ENCODE measurements around the gene RECQL5.

RECQL5 gene

DNA sequence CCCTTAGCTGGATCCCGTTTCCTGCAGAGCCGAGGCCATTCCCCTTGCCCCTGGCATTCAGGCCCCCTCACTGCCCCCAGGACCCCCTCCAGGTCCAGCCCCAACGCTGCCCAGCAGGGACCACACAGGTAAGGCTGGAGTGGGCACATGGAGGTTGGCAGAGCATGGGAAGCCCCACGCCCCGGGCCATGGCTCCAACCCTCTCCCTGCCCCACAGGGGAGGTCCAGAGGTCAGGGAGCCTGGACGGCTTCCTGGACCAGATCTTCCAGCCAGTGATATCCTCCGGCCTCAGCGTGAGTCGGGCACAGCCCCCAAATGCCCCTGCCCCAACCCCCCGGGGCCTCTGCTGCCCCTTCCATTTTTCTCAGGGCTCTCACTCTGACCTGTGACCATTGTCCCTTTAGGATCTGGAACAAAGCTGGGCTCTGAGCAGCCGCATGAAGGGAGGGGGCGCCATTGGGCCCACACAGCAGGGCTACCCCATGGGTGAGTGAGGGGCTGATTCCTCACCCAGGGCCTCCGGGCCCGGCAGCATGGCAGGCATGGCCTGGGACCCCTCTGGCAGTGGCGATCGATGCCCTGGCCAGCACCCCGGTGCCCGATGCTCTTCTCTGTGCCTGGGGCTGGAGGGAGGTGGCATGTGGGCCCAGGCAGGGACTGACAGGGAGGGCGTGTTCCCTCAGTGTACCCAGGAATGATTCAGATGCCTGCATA is 52.2 kb downstream of the RECQL5 start:
- DNase-seq (ENCODE audit: extremely low read depth, low read depth), result no peak

DNA sequence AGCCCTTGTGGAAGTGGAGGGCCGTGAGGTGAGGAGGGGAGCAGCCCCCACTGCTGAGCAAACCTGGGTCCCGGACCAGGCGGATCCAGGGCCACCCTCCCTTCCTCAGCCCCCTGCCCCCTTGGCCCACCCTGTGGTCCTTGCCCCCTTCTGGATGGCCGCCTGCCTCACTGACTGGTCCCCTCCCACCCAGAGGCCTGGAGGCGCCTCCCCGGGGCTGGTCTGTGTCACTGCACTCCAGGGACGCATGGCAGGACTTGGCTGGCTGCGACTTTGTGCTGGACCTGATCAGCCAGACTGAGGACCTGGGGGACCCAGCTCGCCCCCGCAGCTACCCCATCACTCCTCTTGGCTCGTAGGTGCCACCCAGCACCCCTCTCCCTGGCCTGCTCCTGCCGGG is 52.9 kb downstream of the RECQL5 start:
- TF ChIP-seq, protein P1, sequence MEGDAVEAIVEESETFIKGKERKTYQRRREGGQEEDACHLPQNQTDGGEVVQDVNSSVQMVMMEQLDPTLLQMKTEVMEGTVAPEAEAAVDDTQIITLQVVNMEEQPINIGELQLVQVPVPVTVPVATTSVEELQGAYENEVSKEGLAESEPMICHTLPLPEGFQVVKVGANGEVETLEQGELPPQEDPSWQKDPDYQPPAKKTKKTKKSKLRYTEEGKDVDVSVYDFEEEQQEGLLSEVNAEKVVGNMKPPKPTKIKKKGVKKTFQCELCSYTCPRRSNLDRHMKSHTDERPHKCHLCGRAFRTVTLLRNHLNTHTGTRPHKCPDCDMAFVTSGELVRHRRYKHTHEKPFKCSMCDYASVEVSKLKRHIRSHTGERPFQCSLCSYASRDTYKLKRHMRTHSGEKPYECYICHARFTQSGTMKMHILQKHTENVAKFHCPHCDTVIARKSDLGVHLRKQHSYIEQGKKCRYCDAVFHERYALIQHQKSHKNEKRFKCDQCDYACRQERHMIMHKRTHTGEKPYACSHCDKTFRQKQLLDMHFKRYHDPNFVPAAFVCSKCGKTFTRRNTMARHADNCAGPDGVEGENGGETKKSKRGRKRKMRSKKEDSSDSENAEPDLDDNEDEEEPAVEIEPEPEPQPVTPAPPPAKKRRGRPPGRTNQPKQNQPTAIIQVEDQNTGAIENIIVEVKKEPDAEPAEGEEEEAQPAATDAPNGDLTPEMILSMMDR (IDR thresholded peaks at IDR 0.05; ENCODE audit: low read depth, low read length, missing control alignments), result no peak

More for the DNA sequence above, 52.2 kb downstream of the RECQL5 start:
- no peak overlapping the region for H3K4me3 ChIP-seq (replicated peaks; ENCODE audit: low read depth, low read length)
- TF ChIP-seq, protein P1 (IDR thresholded peaks at IDR 0.05; ENCODE audit: low read depth, low read length, missing control alignments), result no peak

DNA sequence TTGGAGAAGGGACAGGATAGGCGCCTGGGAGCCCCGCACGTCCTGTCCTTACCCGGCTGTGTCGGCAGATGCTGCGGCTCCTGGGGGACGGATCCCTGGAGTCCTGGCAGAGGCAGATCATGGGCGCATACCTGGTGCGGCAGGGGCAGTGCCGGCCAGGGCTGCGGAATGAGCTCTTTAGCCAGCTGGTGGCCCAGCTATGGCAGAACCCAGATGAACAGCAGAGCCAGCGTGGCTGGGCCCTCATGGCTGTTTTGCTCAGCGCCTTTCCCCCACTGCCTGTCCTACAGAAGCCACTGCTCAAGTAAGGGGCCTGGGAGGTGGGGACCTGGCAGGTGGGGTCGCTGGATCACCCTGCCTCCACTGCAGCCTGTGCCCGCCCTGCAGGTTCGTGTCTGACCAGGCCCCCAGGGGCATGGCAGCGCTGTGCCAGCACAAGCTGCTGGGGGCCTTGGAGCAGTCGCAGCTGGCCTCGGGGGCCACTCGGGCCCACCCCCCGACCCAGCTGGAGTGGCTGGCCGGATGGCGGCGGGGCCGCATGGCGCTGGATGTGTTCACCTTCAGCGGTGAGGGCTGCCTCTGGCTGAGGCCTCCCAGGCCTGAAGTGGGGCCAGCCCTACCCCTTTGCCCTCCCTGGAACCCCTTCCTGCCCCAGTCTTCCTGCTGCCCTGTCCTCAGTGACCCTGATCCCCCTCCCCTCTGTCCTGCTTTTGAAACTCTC is 53.9 kb downstream of the RECQL5 start:
- DNase-seq (ENCODE audit: extremely low read depth, low read depth), result no peak
- no peak overlapping the region for H3K4me3 ChIP-seq (replicated peaks; ENCODE audit: low read depth, low read length)
- TF ChIP-seq, protein P1 (IDR thresholded peaks at IDR 0.05; ENCODE audit: low read depth, low read length, missing control alignments), result no peak

More for the DNA sequence above, 52.9 kb downstream of the RECQL5 start:
- no peak overlapping the region for H3K4me3 ChIP-seq (replicated peaks; ENCODE audit: low read depth, low read length)
- no peak for DNase-seq (ENCODE audit: extremely low read depth, low read depth)

DNA sequence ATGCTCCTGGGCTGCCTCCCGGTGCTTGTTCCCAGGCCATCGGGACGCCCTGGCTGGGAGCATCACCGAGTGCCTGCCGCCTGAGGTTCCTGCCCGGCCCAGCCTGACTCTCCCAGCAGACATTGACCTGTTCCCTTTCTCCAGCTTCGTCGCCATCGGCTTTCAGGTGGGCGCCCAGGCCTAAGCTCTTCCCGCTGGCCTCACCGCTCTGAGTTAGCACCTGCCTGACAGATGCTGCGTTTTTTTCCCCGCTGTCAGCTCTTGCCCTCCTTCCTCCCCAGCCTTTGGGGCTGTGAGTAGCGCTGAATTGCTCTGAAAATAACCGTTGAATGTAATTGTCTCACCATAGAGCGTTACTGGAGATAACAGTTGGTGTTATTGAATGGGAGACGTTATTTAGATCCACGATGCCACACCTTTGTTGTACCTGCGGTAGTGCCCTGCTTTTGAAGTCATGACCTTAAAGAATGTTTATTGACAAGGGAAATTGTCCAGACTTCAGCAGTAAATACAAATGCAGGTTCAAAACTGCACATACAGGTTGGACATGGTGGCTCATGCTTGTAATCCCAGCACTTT is 55.0 kb downstream of the RECQL5 start:
- DNase-seq (ENCODE audit: extremely low read depth, low read depth), result no peak
- TF ChIP-seq, protein P1 (IDR thresholded peaks at IDR 0.05; ENCODE audit: low read depth, low read length, missing control alignments), result no peak
- no peak overlapping the region for H3K4me3 ChIP-seq (replicated peaks; ENCODE audit: low read depth, low read length)

DNA sequence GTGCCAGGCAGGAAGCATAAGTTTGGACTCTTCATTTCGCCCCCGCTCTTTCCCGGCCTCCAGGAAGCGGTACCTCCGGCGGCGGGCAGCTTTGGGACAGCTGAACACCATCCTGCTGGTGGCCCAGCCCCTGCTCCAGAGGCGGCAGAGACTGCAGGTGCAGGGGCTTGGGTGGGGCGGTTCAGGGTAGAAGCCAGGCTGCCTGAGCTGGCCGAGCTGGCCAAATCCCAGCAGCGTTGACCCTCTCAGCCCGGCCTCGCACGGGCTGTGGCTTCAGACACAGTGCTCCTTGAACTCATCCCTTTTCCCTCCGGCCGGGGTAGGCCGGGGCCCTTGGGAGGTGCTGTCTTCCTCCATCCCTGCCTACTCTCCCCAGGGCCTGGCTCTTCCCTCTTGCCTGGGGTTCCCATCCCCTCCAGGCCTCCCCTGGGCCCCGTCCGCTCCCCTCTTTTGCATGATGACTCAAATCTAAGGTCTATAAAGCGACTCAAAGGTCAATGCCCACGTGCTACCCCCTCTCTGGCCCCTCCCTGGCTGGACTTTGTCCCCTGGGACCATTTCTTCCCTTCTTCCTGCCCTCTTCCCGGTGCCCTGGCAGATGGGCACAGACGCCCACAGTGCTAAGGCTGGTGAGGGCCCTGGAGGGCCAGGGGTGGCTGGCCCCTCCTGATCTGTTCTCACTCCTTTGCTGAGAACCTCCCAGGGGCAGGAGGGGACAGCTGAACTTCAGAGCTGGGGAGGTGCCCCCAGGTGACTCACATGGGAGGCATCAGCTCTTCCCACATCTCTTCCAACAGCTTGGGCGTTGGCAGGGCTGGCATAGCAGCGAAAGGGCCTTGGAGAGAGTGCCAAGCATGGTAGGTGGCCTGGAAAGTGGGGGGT is 56.6 kb downstream of the RECQL5 start:
- DNase-seq (ENCODE audit: extremely low read depth, low read depth), result no peak
- TF ChIP-seq, protein P1 (IDR thresholded peaks at IDR 0.05; ENCODE audit: low read depth, low read length, missing control alignments), result no peak
- no peak overlapping the region for H3K4me3 ChIP-seq (replicated peaks; ENCODE audit: low read depth, low read length)

DNA sequence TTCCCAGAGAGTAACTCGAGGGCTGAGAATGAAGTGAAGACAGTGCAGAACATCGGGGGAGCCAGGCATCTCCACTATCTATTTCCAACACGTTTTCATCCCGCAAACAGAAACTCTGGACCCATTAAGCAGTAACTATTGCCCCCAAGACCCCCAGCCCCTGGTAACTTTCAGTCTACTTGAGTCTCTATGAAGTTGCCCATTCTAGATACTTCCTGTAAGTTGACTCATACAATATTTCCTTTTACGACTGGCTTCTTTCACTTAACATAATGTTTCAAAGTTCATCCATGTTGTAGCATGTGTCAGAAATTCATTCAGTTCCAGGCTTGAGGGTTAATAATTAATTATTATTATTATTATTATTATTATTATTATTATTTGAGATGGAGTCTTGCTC is 59.9 kb downstream of the RECQL5 start:
- no peak overlapping the region for H3K4me3 ChIP-seq (replicated peaks; ENCODE audit: low read depth, low read length)
- DNase-seq (ENCODE audit: extremely low read depth, low read depth), result no peak
- TF ChIP-seq, protein P1 (IDR thresholded peaks at IDR 0.05; ENCODE audit: low read depth, low read length, missing control alignments), result no peak

All from HFF-Myc (cell line).